Measurements from ENCODE around the gene STAC. TPM values are rescaled to one million over a fixed set of nuclear protein-coding genes. Genes with fewer than 3 reads are reported as not detected.
"Not testable (repeated sequence)": the region's sequence is repeated elsewhere in the genome, so short reads cannot be mapped to it uniquely, and the experiment has no call there.

STAC gene
- total RNA-seq, 2 donors from 2014 or later: 42.5 to 62.3 TPM

- Histone ChIP-seq H3K4me1 (ENCODE audit: control insufficient read depth in 1 of 2, low read depth in 2 of 2) (peaks cover 19 to 28% of the 10 kb centered on the region in 2 donors), H3K27me3 (replicated peaks; ENCODE audit: insufficient read depth) (no peaks in the 10 kb centered on the region), H3K27ac (peak overlapping the region in 1 of 2 donors; percentile 41), H3K4me3 (no peak overlapping the region), H3K36me3 (no peaks in the 10 kb centered on the region), H3K9me3 (no peaks in the 10 kb centered on the region)
- DNase-seq (ENCODE audit: low spot score): no peak
- ATAC-seq (ENCODE audit: insufficient number of reproducible peaks, low FRiP score, low read depth): no peak
- TF ChIP-seq, protein P1, sequence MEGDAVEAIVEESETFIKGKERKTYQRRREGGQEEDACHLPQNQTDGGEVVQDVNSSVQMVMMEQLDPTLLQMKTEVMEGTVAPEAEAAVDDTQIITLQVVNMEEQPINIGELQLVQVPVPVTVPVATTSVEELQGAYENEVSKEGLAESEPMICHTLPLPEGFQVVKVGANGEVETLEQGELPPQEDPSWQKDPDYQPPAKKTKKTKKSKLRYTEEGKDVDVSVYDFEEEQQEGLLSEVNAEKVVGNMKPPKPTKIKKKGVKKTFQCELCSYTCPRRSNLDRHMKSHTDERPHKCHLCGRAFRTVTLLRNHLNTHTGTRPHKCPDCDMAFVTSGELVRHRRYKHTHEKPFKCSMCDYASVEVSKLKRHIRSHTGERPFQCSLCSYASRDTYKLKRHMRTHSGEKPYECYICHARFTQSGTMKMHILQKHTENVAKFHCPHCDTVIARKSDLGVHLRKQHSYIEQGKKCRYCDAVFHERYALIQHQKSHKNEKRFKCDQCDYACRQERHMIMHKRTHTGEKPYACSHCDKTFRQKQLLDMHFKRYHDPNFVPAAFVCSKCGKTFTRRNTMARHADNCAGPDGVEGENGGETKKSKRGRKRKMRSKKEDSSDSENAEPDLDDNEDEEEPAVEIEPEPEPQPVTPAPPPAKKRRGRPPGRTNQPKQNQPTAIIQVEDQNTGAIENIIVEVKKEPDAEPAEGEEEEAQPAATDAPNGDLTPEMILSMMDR (IDR thresholded peaks at IDR 0.05): no peak
These were observed 75.1 kb downstream of the STAC start for GRCh38 chr3:36455406-36455805.

DNA sequence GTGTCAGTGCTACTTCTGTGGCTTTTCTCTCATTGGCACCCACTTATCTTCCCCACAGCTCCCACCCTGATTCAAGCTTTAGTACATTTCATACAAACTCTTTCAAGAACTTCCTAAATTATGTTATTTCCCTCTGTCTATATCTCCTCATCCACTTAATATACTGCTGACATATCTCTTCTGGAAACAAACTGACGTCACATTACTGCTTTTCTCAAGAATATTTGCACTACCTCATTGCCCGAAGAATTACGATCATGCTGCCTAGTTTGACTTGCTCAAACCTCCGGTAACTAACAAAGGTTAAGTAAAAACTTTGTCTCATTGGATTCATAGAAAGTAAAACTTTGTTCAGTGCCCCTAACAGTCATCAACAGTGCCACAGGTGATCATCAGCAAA, 76.5 kb downstream of the STAC start:
- no peak overlapping the region for H3K4me3 ChIP-seq
- DNase-seq (ENCODE audit: low spot score) (no peak), ATAC-seq (ENCODE audit: insufficient number of reproducible peaks, low FRiP score, low read depth) (no peak)
- H3K4me1 ChIP-seq (ENCODE audit: control insufficient read depth in 1 of 2, low read depth in 2 of 2): peaks cover 19 to 31% of the 10 kb centered on the region in 2 donors
- H3K9me3 ChIP-seq: no peaks in the 10 kb centered on the region
- no peaks in the 10 kb centered on the region for H3K36me3 ChIP-seq
- H3K27me3 ChIP-seq (replicated peaks; ENCODE audit: insufficient read depth): no peaks in the 10 kb centered on the region
- H3K27ac ChIP-seq: peak overlapping the region in 1 of 2 donors; percentile 54
- TF ChIP-seq, protein P1 (IDR thresholded peaks at IDR 0.05): no peak

GRCh38 chr3:36457667-36458066, 77.4 kb downstream of the STAC start:
- Histone ChIP-seq H3K4me3 (no peak overlapping the region), H3K27ac (peak overlapping the region in 1 of 2 donors; percentile 54), H3K4me1 (ENCODE audit: control insufficient read depth in 1 of 2, low read depth in 2 of 2) (peaks cover 19 to 37% of the 10 kb centered on the region in 2 donors), H3K36me3 (no peaks in the 10 kb centered on the region), H3K27me3 (replicated peaks; ENCODE audit: insufficient read depth) (no peaks in the 10 kb centered on the region), H3K9me3 (no peaks in the 10 kb centered on the region)
- TF ChIP-seq, protein P1 (IDR thresholded peaks at IDR 0.05): no peak
- peak; percentile 73 for ATAC-seq (ENCODE audit: insufficient number of reproducible peaks, low FRiP score, low read depth)
- DNase-seq (ENCODE audit: low spot score): no peak

- Histone ChIP-seq H3K27me3 (replicated peaks; ENCODE audit: insufficient read depth) (no peaks in the 10 kb centered on the region), H3K9me3 (no peaks in the 10 kb centered on the region), H3K36me3 (no peaks in the 10 kb centered on the region), H3K4me3 (no peak overlapping the region), H3K4me1 (ENCODE audit: control insufficient read depth in 1 of 2, low read depth in 2 of 2) (peaks cover 19 to 37% of the 10 kb centered on the region in 2 donors), H3K27ac (no peak overlapping the region)
- TF ChIP-seq, protein P1 (IDR thresholded peaks at IDR 0.05): no peak
- ATAC-seq (ENCODE audit: insufficient number of reproducible peaks, low FRiP score, low read depth) (no peak), DNase-seq (ENCODE audit: low spot score) (no peak)
These were observed 78.9 kb downstream of the STAC start for GRCh38 chr3:36459177-36459576.

- TF ChIP-seq, protein P1 (IDR thresholded peaks at IDR 0.05): no peak
- Histone ChIP-seq H3K4me3 (no peak overlapping the region), H3K4me1 (ENCODE audit: control insufficient read depth in 1 of 2, low read depth in 2 of 2) (peaks cover 15 to 32% of the 10 kb centered on the region in 2 donors), H3K9me3 (peaks cover 4% of the 10 kb centered on the region), H3K27me3 (replicated peaks; ENCODE audit: insufficient read depth) (no peaks in the 10 kb centered on the region), H3K36me3 (no peaks in the 10 kb centered on the region), H3K27ac (no peak overlapping the region)
- DNase-seq (ENCODE audit: low spot score) (no peak), ATAC-seq (ENCODE audit: insufficient number of reproducible peaks, low FRiP score, low read depth) (no peak)
These were observed 81.3 kb downstream of the STAC start for GRCh38 chr3:36461597-36461996.

DNA sequence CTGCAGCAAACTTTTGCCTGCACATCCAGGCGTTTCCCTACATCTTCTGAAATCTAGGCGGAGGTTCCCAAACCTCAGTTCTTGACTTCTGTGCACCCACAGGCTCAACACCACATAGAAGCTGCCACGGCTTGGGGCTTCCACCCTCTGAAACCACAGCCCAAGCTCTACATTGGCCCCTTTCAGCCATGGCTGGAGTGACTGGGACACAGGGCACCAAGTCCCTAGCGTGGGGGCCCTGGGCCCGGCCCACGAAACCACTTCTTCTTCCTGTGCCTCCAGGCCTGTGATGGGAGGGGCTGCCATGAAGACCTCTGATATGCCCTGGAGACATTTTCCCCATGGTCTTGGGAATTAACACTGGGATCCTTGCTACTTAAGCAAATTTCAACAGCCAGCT, 91.7 kb downstream of the STAC start:
- not testable (repeated sequence) for H3K4me3 ChIP-seq; DNase-seq (ENCODE audit: low spot score); H3K27ac ChIP-seq; ATAC-seq (ENCODE audit: insufficient number of reproducible peaks, low FRiP score, low read depth); H3K36me3 ChIP-seq; H3K27me3 ChIP-seq (replicated peaks; ENCODE audit: insufficient read depth); H3K4me1 ChIP-seq (ENCODE audit: control insufficient read depth in 1 of 2, low read depth in 2 of 2); H3K9me3 ChIP-seq

All from thoracic aorta (tissue), 2 donors.